ENCODE data around the gene TOR4A. TPM values are rescaled to one million over a fixed set of nuclear protein-coding genes. Genes with fewer than 3 reads are reported as not detected.

The TOR4A gene
- total and polyA plus RNA-seq, 9 of the 15 experiments (the other 6 are each of a cell fraction or from before 2014, with no cell fraction given), result 3.9 to 49.2 (median 8.8) TPM

DNA sequence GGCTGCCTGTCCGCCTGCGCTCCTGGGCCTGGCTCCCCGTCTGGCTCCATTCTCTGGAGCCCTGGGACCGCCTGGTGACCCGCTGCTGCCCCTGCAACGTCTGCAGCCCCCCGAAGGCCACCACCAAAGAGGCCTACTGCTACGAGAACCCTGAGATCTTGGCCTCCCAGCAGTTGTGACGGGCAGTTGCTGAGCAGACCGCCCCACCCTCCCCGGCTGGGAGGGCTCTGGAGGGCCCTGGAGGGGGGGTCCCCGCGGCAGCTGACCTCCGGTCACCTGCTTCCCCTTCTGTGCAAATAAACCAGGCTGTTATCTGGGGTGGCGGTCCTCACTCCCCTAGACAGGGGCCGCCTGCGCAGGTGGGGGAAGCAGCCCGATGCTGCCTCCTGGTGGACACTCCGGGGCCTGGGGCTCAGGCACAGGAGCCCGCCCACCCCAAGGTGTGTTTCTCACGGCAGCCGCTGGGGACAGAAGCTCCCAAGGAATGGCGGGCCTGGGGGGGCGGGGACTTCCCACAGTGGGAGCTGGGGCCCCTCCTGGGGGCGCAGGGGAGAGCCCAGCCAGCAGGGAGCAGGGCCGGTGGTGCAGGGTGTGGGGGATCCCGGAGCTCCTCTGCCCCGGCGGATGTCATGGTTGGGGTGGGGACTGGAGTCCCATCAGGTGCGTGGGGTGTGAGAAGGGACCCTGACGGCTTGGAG, 41.1 kb upstream of the TOR4A start (continued):
- TF ChIP-seq, protein P1, sequence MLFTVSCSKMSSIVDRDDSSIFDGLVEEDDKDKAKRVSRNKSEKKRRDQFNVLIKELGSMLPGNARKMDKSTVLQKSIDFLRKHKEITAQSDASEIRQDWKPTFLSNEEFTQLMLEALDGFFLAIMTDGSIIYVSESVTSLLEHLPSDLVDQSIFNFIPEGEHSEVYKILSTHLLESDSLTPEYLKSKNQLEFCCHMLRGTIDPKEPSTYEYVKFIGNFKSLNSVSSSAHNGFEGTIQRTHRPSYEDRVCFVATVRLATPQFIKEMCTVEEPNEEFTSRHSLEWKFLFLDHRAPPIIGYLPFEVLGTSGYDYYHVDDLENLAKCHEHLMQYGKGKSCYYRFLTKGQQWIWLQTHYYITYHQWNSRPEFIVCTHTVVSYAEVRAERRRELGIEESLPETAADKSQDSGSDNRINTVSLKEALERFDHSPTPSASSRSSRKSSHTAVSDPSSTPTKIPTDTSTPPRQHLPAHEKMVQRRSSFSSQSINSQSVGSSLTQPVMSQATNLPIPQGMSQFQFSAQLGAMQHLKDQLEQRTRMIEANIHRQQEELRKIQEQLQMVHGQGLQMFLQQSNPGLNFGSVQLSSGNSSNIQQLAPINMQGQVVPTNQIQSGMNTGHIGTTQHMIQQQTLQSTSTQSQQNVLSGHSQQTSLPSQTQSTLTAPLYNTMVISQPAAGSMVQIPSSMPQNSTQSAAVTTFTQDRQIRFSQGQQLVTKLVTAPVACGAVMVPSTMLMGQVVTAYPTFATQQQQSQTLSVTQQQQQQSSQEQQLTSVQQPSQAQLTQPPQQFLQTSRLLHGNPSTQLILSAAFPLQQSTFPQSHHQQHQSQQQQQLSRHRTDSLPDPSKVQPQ (CRISPR knock-in tag; IDR thresholded peaks at IDR 0.05; ENCODE audit: borderline replicate concordance), result no peak
- TF ChIP-seq NCOR1 (IDR thresholded peaks at IDR 0.05) (no peak), ZNF24 (IDR thresholded peaks at IDR 0.05) (no peak; the same call in 1 of the 2 replicates), ZNF431 (CRISPR knock-in tag; IDR thresholded peaks at IDR 0.05) (no peak), PCBP1 (IDR thresholded peaks at IDR 0.05; ENCODE audit: low read depth, low read length, poor library complexity, severe bottlenecking) (peak; percentile 95), ETS2 (tag; IDR thresholded peaks at IDR 0.05; ENCODE audit: borderline replicate concordance, poor library complexity, severe bottlenecking) (no peak), TRIM28 (IDR thresholded peaks at IDR 0.05) (0 out of 2 replicates have a peak, but pooled peaks have one; percentile 17), ZNF239 (CRISPR knock-in tag; IDR thresholded peaks at IDR 0.05) (no peak), MAFK (IDR thresholded peaks at IDR 0.05; ENCODE audit: low read length) (no peak), ZBTB8A (IDR thresholded peaks at IDR 0.05; ENCODE audit: partially characterized antibody) (no peak), BDP1 (IDR thresholded peaks at IDR 0.05; ENCODE audit: insufficient read depth, insufficient read length) (no peak), DNMT1 (IDR thresholded peaks at IDR 0.05) (no peak), KDM4B (IDR thresholded peaks at IDR 0.05; ENCODE audit: borderline replicate concordance in 2 of 2, low read depth in 1 of 2) (0 out of 4 replicates have a peak, but pooled peaks of 1 of the 2 experiments have one; percentile 53), MEIS2 (IDR thresholded peaks at IDR 0.05; ENCODE audit: partially characterized antibody) (peak; percentile 59), GTF2E2 (tag; IDR thresholded peaks at IDR 0.05) (no peak), RBM15 (IDR thresholded peaks at IDR 0.05; ENCODE audit: insufficient read depth, low read length) (no peak), ZNF57 (CRISPR knock-in tag; IDR thresholded peaks at IDR 0.05) (no peak)
- TF ChIP-seq, protein P2, sequence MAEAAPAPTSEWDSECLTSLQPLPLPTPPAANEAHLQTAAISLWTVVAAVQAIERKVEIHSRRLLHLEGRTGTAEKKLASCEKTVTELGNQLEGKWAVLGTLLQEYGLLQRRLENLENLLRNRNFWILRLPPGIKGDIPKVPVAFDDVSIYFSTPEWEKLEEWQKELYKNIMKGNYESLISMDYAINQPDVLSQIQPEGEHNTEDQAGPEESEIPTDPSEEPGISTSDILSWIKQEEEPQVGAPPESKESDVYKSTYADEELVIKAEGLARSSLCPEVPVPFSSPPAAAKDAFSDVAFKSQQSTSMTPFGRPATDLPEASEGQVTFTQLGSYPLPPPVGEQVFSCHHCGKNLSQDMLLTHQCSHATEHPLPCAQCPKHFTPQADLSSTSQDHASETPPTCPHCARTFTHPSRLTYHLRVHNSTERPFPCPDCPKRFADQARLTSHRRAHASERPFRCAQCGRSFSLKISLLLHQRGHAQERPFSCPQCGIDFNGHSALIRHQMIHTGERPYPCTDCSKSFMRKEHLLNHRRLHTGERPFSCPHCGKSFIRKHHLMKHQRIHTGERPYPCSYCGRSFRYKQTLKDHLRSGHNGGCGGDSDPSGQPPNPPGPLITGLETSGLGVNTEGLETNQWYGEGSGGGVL (CRISPR knock-in tag; IDR thresholded peaks at IDR 0.05), result no peak
- TF ChIP-seq, protein P3, sequence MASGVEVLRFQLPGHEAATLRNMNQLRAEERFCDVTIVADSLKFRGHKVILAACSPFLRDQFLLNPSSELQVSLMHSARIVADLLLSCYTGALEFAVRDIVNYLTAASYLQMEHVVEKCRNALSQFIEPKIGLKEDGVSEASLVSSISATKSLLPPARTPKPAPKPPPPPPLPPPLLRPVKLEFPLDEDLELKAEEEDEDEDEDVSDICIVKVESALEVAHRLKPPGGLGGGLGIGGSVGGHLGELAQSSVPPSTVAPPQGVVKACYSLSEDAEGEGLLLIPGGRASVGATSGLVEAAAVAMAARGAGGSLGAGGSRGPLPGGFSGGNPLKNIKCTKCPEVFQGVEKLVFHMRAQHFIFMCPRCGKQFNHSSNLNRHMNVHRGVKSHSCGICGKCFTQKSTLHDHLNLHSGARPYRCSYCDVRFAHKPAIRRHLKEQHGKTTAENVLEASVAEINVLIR (CRISPR knock-in tag; IDR thresholded peaks at IDR 0.05), result no peak
- TF ChIP-seq, protein P4, sequence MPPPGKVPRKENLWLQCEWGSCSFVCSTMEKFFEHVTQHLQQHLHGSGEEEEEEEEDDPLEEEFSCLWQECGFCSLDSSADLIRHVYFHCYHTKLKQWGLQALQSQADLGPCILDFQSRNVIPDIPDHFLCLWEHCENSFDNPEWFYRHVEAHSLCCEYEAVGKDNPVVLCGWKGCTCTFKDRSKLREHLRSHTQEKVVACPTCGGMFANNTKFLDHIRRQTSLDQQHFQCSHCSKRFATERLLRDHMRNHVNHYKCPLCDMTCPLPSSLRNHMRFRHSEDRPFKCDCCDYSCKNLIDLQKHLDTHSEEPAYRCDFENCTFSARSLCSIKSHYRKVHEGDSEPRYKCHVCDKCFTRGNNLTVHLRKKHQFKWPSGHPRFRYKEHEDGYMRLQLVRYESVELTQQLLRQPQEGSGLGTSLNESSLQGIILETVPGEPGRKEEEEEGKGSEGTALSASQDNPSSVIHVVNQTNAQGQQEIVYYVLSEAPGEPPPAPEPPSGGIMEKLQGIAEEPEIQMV (tag; conservative IDR thresholded peaks at IDR 0.05; ENCODE audit: low read depth), result no peak
